Body of pancreas (tissue), 4 donors: ENCODE results near the gene PEX1.

Source experiments
- POLR2A ChIP-seq, 3 donors: fragments of 450-650 bp; IDR thresholded peaks; one replicate each; pipeline ENCODE4 v1.6.1; 2016; ENCODE audit warnings: antibody characterized with exemption in 3 of 3, mild to moderate bottlenecking in 2 of 3
- TF ChIP-seq, protein P1 (sequence below), 7 experiments: fragments of 450-650 bp in 4 of 7; fragments of 200-600 bp in 3 of 7; sonication (generic) in 3 of 7; IDR thresholded peaks; one replicate each; pipeline ENCODE4 v1.5.1; 2016 to 2019; ENCODE audit warnings: antibody characterized with exemption in 7 of 7

GRCh38 chr7:92448205-92448747 lies 80.0 kb downstream of the PEX1 start:
- TF ChIP-seq, protein P1, sequence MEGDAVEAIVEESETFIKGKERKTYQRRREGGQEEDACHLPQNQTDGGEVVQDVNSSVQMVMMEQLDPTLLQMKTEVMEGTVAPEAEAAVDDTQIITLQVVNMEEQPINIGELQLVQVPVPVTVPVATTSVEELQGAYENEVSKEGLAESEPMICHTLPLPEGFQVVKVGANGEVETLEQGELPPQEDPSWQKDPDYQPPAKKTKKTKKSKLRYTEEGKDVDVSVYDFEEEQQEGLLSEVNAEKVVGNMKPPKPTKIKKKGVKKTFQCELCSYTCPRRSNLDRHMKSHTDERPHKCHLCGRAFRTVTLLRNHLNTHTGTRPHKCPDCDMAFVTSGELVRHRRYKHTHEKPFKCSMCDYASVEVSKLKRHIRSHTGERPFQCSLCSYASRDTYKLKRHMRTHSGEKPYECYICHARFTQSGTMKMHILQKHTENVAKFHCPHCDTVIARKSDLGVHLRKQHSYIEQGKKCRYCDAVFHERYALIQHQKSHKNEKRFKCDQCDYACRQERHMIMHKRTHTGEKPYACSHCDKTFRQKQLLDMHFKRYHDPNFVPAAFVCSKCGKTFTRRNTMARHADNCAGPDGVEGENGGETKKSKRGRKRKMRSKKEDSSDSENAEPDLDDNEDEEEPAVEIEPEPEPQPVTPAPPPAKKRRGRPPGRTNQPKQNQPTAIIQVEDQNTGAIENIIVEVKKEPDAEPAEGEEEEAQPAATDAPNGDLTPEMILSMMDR (IDR thresholded peaks at IDR 0.05) = peak in 6 of 7 experiments; percentile 11 to 55 (median 38)
- peak in 2 of 3 donors; percentile 38 to 49 for TF ChIP-seq POLR2A (IDR thresholded peaks at IDR 0.05)
